NCI-H2227 (cell line): Measurements from ENCODE around the gene BAIAP2.

Experiments used
- DNase-seq: peaks from one replicate; lab custom pipeline; 2025; ENCODE audit not compliant: unreplicated experiment; lab: John Stamatoyannopoulos, UW

BAIAP2 gene

GRCh38 chr17:81084680-81085419, 49.9 kb downstream of the BAIAP2 start:
- DNase-seq: no peak

- DNase-seq: no peak
Measured at GRCh38 chr17:81085420-81085911, 50.5 kb downstream of the BAIAP2 start.

GRCh38 chr17:81086789-81087551, 52.0 kb downstream of the BAIAP2 start:
- no peak for DNase-seq

- no peak for DNase-seq
Measured at GRCh38 chr17:81090361-81091136, 55.6 kb downstream of the BAIAP2 start.

- DNase-seq: no peak
Measured at GRCh38 chr17:81091154-81091553, 56.2 kb downstream of the BAIAP2 start.

- DNase-seq: no peak
Measured at GRCh38 chr17:81091774-81092517, 57.0 kb downstream of the BAIAP2 start.

GRCh38 chr17:81092518-81093095, 57.7 kb downstream of the BAIAP2 start:
- peak; percentile 38 for DNase-seq

- DNase-seq: peak; percentile 67
Measured at GRCh38 chr17:81093619-81094508, 58.9 kb downstream of the BAIAP2 start.

GRCh38 chr17:81094509-81095382, 59.8 kb downstream of the BAIAP2 start:
- DNase-seq: peak; percentile 91

GRCh38 chr17:81095383-81095762, 60.4 kb downstream of the BAIAP2 start:
- peak; percentile 59 for DNase-seq

- no peak for DNase-seq
Measured at GRCh38 chr17:81096741-81097133, 61.8 kb downstream of the BAIAP2 start.

- peak; percentile 88 for DNase-seq
Measured at GRCh38 chr17:81097134-81097942, 62.4 kb downstream of the BAIAP2 start.

GRCh38 chr17:81097943-81098308, 63.0 kb downstream of the BAIAP2 start:
- no peak for DNase-seq

GRCh38 chr17:81099888-81100287, 64.9 kb downstream of the BAIAP2 start:
- DNase-seq: no peak

- no peak for DNase-seq
Measured at GRCh38 chr17:81100668-81101067, 65.7 kb downstream of the BAIAP2 start.

GRCh38 chr17:81101614-81102306, 66.8 kb downstream of the BAIAP2 start:
- DNase-seq: peak; percentile 61

- no peak for DNase-seq
Measured at GRCh38 chr17:81102352-81102751, 67.4 kb downstream of the BAIAP2 start.
